ENCODE results near the gene CCRL2. TPM values are rescaled to one million over a fixed set of nuclear protein-coding genes. Genes with fewer than 3 reads are reported as not detected.

Gene CCRL2
- total and polyA plus RNA-seq, 9 of the 15 experiments (the other 6 are each of a cell fraction or from before 2014, with no cell fraction given) = 3.4 to 5.7 (median 4.0) TPM

GRCh38 chr3:46393554-46394434 lies 13.3 kb upstream of the CCRL2 start (continued):
- TF ChIP-seq, protein P1, sequence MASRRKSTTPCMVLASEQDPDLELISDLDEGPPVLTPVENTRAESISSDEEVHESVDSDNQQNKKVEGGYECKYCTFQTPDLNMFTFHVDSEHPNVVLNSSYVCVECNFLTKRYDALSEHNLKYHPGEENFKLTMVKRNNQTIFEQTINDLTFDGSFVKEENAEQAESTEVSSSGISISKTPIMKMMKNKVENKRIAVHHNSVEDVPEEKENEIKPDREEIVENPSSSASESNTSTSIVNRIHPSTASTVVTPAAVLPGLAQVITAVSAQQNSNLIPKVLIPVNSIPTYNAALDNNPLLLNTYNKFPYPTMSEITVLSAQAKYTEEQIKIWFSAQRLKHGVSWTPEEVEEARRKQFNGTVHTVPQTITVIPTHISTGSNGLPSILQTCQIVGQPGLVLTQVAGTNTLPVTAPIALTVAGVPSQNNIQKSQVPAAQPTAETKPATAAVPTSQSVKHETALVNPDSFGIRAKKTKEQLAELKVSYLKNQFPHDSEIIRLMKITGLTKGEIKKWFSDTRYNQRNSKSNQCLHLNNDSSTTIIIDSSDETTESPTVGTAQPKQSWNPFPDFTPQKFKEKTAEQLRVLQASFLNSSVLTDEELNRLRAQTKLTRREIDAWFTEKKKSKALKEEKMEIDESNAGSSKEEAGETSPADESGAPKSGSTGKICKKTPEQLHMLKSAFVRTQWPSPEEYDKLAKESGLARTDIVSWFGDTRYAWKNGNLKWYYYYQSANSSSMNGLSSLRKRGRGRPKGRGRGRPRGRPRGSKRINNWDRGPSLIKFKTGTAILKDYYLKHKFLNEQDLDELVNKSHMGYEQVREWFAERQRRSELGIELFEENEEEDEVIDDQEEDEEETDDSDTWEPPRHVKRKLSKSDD (conservative IDR thresholded peaks at IDR 0.05; ENCODE audit: low read length) = no peak
- TF ChIP-seq OTX1 (CRISPR knock-in tag; IDR thresholded peaks at IDR 0.05) (no peak), SMAD1 (IDR thresholded peaks at IDR 0.05; ENCODE audit: low read depth, low read length, partially characterized antibody) (no peak), GTF3C2 (IDR thresholded peaks at IDR 0.05; ENCODE audit: borderline replicate concordance, extremely low read depth, insufficient read length) (no peak), ARID1B (IDR thresholded peaks at IDR 0.05) (peak; percentile 40; the same call in 1 of the 2 replicates), EZH2 (IDR thresholded peaks at IDR 0.05; ENCODE audit: borderline replicate concordance, low read depth, low read length) (no peak), CEBPG (CRISPR knock-in tag; IDR thresholded peaks at IDR 0.05) (peak; percentile 88), CEBPG (tag; conservative IDR thresholded peaks at IDR 0.05 in 1 of 2, IDR thresholded peaks at IDR 0.05 in 1 of 2) (peak; percentile 89 to 95), LARP7 (IDR thresholded peaks at IDR 0.05) (no peak), THRAP3 (IDR thresholded peaks at IDR 0.05; ENCODE audit: borderline replicate concordance) (no peak), ZNF197 (CRISPR knock-in tag; IDR thresholded peaks at IDR 0.05; ENCODE audit: low read depth) (no peak), CTBP1 (IDR thresholded peaks at IDR 0.05; ENCODE audit: borderline replicate concordance) (peak; percentile 27; the same call in 1 of the 2 replicates), ZNF398 (CRISPR knock-in tag; IDR thresholded peaks at IDR 0.05) (no peak), CCNT2 (IDR thresholded peaks at IDR 0.05; ENCODE audit: borderline replicate concordance, extremely low read depth, insufficient read length, low read depth, low read length) (no peak), RUNX1 (IDR thresholded peaks at IDR 0.05; ENCODE audit: low read depth) (no peak), SNRNP70 (optimal IDR thresholded peaks at IDR 0.05; ENCODE audit: low read depth, low read length) (no peak), MAX (CRISPR knock-in tag; IDR thresholded peaks at IDR 0.05) (peak; percentile 66)
